B cell (primary cell): ENCODE measurements around the gene PNPLA6. TPM values are rescaled to one million over a fixed set of nuclear protein-coding genes. Genes with fewer than 3 reads are reported as not detected.

ENCODE experiments used
- ATAC-seq: fragments of 200-7000 bp; cut with Tn5 transposase; one replicate; pipeline ENCODE4 v1.10.0; 2021; ENCODE audit warnings: low read depth, mild to moderate bottlenecking, moderate number of reproducible peaks, moderate library complexity
- CTCF ChIA-PET: fragments of 350-600 bp; sonication (Branson Sonifier 250); formaldehyde crosslinking; loops from one replicate; lab custom pipeline; 2021; ENCODE audit warnings: antibody characterized with exemption, inconsistent platforms; lab: Charles Lee
- POLR2A ChIA-PET: fragments of 350-600 bp; sonication (Branson Sonifier 250); formaldehyde crosslinking; loops from one replicate; lab custom pipeline; 2021; ENCODE audit warnings: antibody characterized with exemption; lab: Charles Lee
- DNase-seq: peaks from one replicate; pipeline ENCODE4 v3.0.0; 2013
- H2AFZ ChIP-seq: 2 replicates; pipeline ENCODE4 v1.6.1; 2012; ENCODE audit warnings: mild to moderate bottlenecking, low read depth, low read length; ENCODE audit not compliant: insufficient read depth, poor library complexity, severe bottlenecking
- H3K27ac ChIP-seq, 2 donors: 1 replicate in 1 of 2; 2 replicates in 1 of 2; pipeline ENCODE4 v1.5.1; 2012 to 2013; ENCODE audit warnings: low read length in 2 of 2, mild to moderate bottlenecking in 2 of 2, moderate library complexity in 1 of 2
- H3K27me3 ChIP-seq, 4 experiments: fragments of 200-600 bp in 1 of 4; sonication (generic) in 1 of 4; replicated peaks in 1 of 4; 1 replicate in 2 of 4; 2 replicates in 2 of 4; pipeline versions ENCODE4 v1.6.1 to v1.7.0; 2013 to 2016; ENCODE audit warnings: low read length in 3 of 4, mild to moderate bottlenecking in 2 of 4, mixed read lengths in 1 of 4, moderate library complexity in 1 of 4; ENCODE audit not compliant: insufficient read depth in 4 of 4, control insufficient read depth in 3 of 4; ENCODE audit errors: control extremely low read depth in 1 of 4
- H3K36me3 ChIP-seq, 2 experiments: replicated peaks in 1 of 2; 1 replicate in 1 of 2; 2 replicates in 1 of 2; pipeline versions ENCODE4 v1.6.1 to v1.7.1; 2013; ENCODE audit warnings: low read length in 1 of 2; ENCODE audit not compliant: insufficient read depth in 2 of 2, control insufficient read depth in 1 of 2; ENCODE audit errors: control extremely low read depth in 1 of 2, extremely low read depth in 1 of 2
- H3K4me1 ChIP-seq, 2 donors: fragments of 200-600 bp in 1 of 2; sonication (generic) in 1 of 2; 1 replicate in 1 of 2; 2 replicates in 1 of 2; pipeline versions ENCODE4 v1.5.1 to v1.6.1; 2013 to 2017; ENCODE audit warnings: low read length in 2 of 2; ENCODE audit not compliant: control insufficient read depth in 2 of 2, insufficient read depth in 2 of 2
- H3K4me2 ChIP-seq: replicated peaks from 2 replicates; pipeline ENCODE3; 2012; ENCODE audit warnings: mild to moderate bottlenecking, low read depth, low read length; ENCODE audit not compliant: poor library complexity, severe bottlenecking
- H3K4me3 ChIP-seq, 5 experiments: fragments of 200-600 bp in 1 of 5; sonication (generic) in 1 of 5; 1 replicate in 3 of 5; 2 replicates in 2 of 5; pipeline versions ENCODE4 v1.5.1 to v1.7.0; 2011 to 2016; ENCODE audit warnings: low read length in 4 of 5, mild to moderate bottlenecking in 4 of 5, low read depth in 2 of 5, control low read depth in 1 of 5, moderate library complexity in 1 of 5; ENCODE audit not compliant: insufficient read depth in 1 of 5; ENCODE audit errors: control extremely low read depth in 1 of 5, extremely low read depth in 1 of 5
- H3K79me2 ChIP-seq: fragments of 200-600 bp; sonication (generic); one replicate; pipeline ENCODE4 v1.6.0; 2016; ENCODE audit warnings: low read length; ENCODE audit not compliant: control insufficient read depth, insufficient read depth
- H3K9ac ChIP-seq: fragments of 200-600 bp; sonication (generic); 2 replicates; pipeline ENCODE4 v1.6.1; 2017; ENCODE audit warnings: mild to moderate bottlenecking, low read length, moderate library complexity
- H3K9me3 ChIP-seq, 3 donors: one replicate each; pipeline versions ENCODE4 v1.6.1 to v1.7.1; 2013; ENCODE audit warnings: low read length in 2 of 3; ENCODE audit not compliant: control insufficient read depth in 2 of 3, insufficient read depth in 1 of 3; ENCODE audit errors: control extremely low read depth in 1 of 3
- H4K20me1 ChIP-seq: 2 replicates; pipeline ENCODE4 v1.6.0; 2012; ENCODE audit warnings: mild to moderate bottlenecking, low read length; ENCODE audit not compliant: insufficient read depth, control insufficient read depth, poor library complexity, severe bottlenecking
- H3K27ac Mint-ChIP-seq: one replicate; pipeline ENCODE4 v1.8.0; 2021; ENCODE audit warnings: mixed read lengths
- H3K27me3 Mint-ChIP-seq: one replicate; pipeline ENCODE4 v1.8.0; 2021; ENCODE audit warnings: mixed read lengths
- H3K4me1 Mint-ChIP-seq: one replicate; pipeline ENCODE4 v1.8.0; 2021; ENCODE audit warnings: mixed read lengths
- H3K4me3 Mint-ChIP-seq: one replicate; pipeline ENCODE4 v1.8.0; 2021; ENCODE audit warnings: mixed read lengths
- H3K9me3 Mint-ChIP-seq: one replicate; pipeline ENCODE4 v1.8.0; 2022; ENCODE audit warnings: mixed read lengths; ENCODE audit not compliant: insufficient read depth
- CTCF ChIP-seq: fragments of 200-600 bp; IDR thresholded peaks from one replicate; pipeline ENCODE4 v1.8.0; 2022; ENCODE audit warnings: antibody characterized with exemption, mild to moderate bottlenecking
- EZH2 ChIP-seq: IDR thresholded peaks from 2 replicates; pipeline ENCODE4 v1.6.1; 2012; ENCODE audit warnings: borderline replicate concordance, low read depth, mild to moderate bottlenecking, moderate library complexity, low read length; ENCODE audit not compliant: insufficient read depth, poor library complexity, severe bottlenecking
- WGBS: methylation state at CpG from one replicate; pipeline ENCODE4 v1.1.5; 2013; ENCODE audit warnings: missing lambda C conversion rate; ENCODE audit not compliant: insufficient coverage; 5-methylcytosine and 5-hydroxymethylcytosine counted together
- intact Hi-C: fragments of 100-400 bp; cut with micrococcal nuclease; formaldehyde crosslinking; loops from one replicate; pipeline ENCODE4 v1.10.0; 2022
- polyA plus RNA-seq: library from polyadenylated mRNA; depleted of rRNA; stranded (reverse); fragments of >200 nt; gene quantifications from 2 replicates; pipeline ENCODE4 v1.2.3, GENCODE V29; 2012
- total RNA-seq, 2 donors: library from RNA; stranded (reverse); fragments of 120-200 nt in 1 of 2; gene quantifications; 1 replicate in 1 of 2; 2 replicates in 1 of 2; pipeline versions ENCODE4 v1.2.3 to v1.2.4, GENCODE V29; 2013 to 2022

The PNPLA6 gene
- total and polyA plus RNA-seq, 2 donors (not counting 1 experiment from before 2014, with no cell fraction given) = 102 to 149 TPM

DNA sequence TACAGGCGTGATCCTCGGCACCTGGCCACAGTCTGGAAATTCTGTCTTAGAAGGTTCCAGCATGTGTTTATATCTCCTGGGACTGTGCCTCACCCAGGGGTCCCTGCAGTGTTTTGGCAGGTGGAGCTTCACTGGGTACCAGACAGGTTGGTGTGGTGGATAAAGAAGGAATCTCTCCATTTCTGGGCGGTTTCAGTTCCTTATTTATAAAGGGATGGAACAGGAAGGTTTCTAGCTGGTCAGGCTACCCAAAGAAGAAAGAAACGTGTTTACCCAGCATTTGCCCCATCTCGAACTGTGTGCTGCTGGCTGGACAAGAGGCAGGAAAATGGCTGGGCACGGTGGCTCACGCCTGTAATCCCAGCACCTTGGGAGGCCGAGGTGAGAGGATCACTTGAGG lies 9.8 kb downstream of the PNPLA6 start:
- H3K9ac ChIP-seq = no peak overlapping the region
- CTCF ChIA-PET = interaction anchor here (1.1 kb wide), 1 partner anchor 23 kb away, joined by 5 read pairs; no protein-coding TSS in a partner anchor
- ATAC-seq = no peak
- no peaks in the 10 kb centered on the region for H3K27me3 ChIP-seq
- POLR2A ChIA-PET = interaction anchor here (0.6 kb wide), 1 partner anchor 298 kb away, joined by 5 read pairs; no protein-coding TSS in a partner anchor
- intact Hi-C loops = no loop called here
- no peak overlapping the region for H2AFZ ChIP-seq
- Mint-ChIP-seq H3K9me3 (no peaks in the 10 kb centered on the region), H3K4me1 (peaks cover 17% of the 10 kb centered on the region), H3K4me3 (peak overlapping the region; percentile 10), H3K27ac (peak overlapping the region; percentile 61), H3K27me3 (no peaks in the 10 kb centered on the region)
- peak; percentile 10 for DNase-seq
- peak overlapping the region; percentile 16 to 48 for H3K27ac ChIP-seq
- H3K9me3 ChIP-seq = no peaks in the 10 kb centered on the region
- no peak overlapping the region for H3K4me3 ChIP-seq
- 67% methylated on average over 8 of the region's 8 CpGs for WGBS
- no peaks in the 10 kb centered on the region for H4K20me1 ChIP-seq
- H3K36me3 ChIP-seq = peaks cover 5 to 39% of the 10 kb centered on the region in 2 experiments
- H3K4me2 ChIP-seq = no peak overlapping the region
- TF ChIP-seq CTCF = no peak
- peaks cover 3 to 24% of the 10 kb centered on the region in 2 donors for H3K4me1 ChIP-seq
- no peaks in the 10 kb centered on the region for H3K79me2 ChIP-seq

GRCh38 chr19:7545904-7546303 lies 10.4 kb downstream of the PNPLA6 start:
- Mint-ChIP-seq H3K27ac (peak overlapping the region; percentile 46), H3K9me3 (no peaks in the 10 kb centered on the region), H3K27me3 (no peaks in the 10 kb centered on the region), H3K4me1 (peaks cover 17% of the 10 kb centered on the region), H3K4me3 (no peak overlapping the region)
- Histone ChIP-seq H3K4me1 (peaks cover 3 to 24% of the 10 kb centered on the region in 2 donors), H2AFZ (no peak overlapping the region), H4K20me1 (no peaks in the 10 kb centered on the region), H3K27me3 (no peaks in the 10 kb centered on the region), H3K27ac (no peak overlapping the region), H3K4me2 (no peak overlapping the region), H3K9me3 (no peaks in the 10 kb centered on the region), H3K79me2 (no peaks in the 10 kb centered on the region), H3K9ac (no peak overlapping the region), H3K36me3 (peaks cover 5 to 38% of the 10 kb centered on the region in 2 experiments), H3K4me3 (no peak overlapping the region)
- CTCF ChIA-PET = interaction anchor here (0.5 to 1.1 kb wide), 3 partner anchors 20 to 218 kb away, joined by 3 to 7 read pairs (median 5); no protein-coding TSS in a partner anchor
- intact Hi-C loops = no loop called here
- no CpG with 5 or more reads among the region's 1 CpG for WGBS
- TF ChIP-seq CTCF = no peak
- no peak for TF ChIP-seq EZH2
- ATAC-seq (no peak), DNase-seq (peak; percentile 7)
- POLR2A ChIA-PET = interaction anchor here (0.6 to 0.7 kb wide), 2 partner anchors 299 to 1434 kb away, joined by 5 to 6 read pairs; no protein-coding TSS in a partner anchor
